HepG2 (cell line): ENCODE results near the gene MAP1LC3B. TPM values are rescaled to one million over a fixed set of nuclear protein-coding genes. Genes with fewer than 3 reads are reported as not detected.

Experiments
- ATAC-seq: fragments of 200-7000 bp; cut with Tn5 transposase; 3 replicates; pipeline ENCODE4 v1.9.1; 2020; ENCODE audit warnings: mild to moderate bottlenecking, moderate library complexity
- BruUV-seq: library from RNA; stranded (reverse); fragments of 400-500 nt; replicated peaks from 2 replicates; lab custom pipeline; 2021; lab: Mats Ljungman, UMichigan
- CTCF ChIA-PET: fragments of 300-600 bp; formaldehyde crosslinking; extraction: SDS; loops from one replicate; lab custom pipeline; 2021; ENCODE audit warnings: low total read pairs, inconsistent platforms, low intra/inter-chr PET ratio; lab: Yijun Ruan, JAX
- POLR2A ChIA-PET: fragments of 350-600 bp; sonication (Branson Sonifier 250); formaldehyde crosslinking; loops from one replicate; lab custom pipeline; 2020; ENCODE audit warnings: antibody characterized with exemption, inconsistent platforms; lab: Yijun Ruan, JAX
- DNase-seq: peaks from one replicate; pipeline ENCODE4 v3.0.0-alpha.2; 2015; ENCODE audit warnings: low spot score
- FAIRE-seq: peaks from 3 replicates; lab custom pipeline; 2011; peaks lifted over from hg19 to GRCh38; lab: Jason Lieb, UNC
- H2AFZ ChIP-seq: one replicate; pipeline ENCODE4 v1.6.1; 2011; ENCODE audit warnings: low read length, inconsistent platforms
- H3K27ac ChIP-seq: fragments of 300-600 bp; 3 replicates; pipeline ENCODE4 v1.8.0; 2011; ENCODE audit warnings: mixed run types, mild to moderate bottlenecking, mixed read lengths, low read length, inconsistent platforms; ENCODE audit not compliant: insufficient read depth; ENCODE audit errors: extremely low read length
- H3K27me3 ChIP-seq, 2 experiments: fragments of 200-600 bp in 1 of 2; 2 replicates in 1 of 2; 3 replicates in 1 of 2; pipeline versions ENCODE4 v1.6.0 to v1.8.0; 2011; ENCODE audit warnings: low read length in 2 of 2, mild to moderate bottlenecking in 2 of 2, moderate library complexity in 2 of 2, inconsistent platforms in 1 of 2; ENCODE audit not compliant: insufficient read depth in 2 of 2, control insufficient read depth in 1 of 2
- H3K36me3 ChIP-seq, 2 experiments: fragments of 200-600 bp in 1 of 2; replicated peaks in 1 of 2; 2 replicates in 1 of 2; 3 replicates in 1 of 2; pipeline versions ENCODE4 v1.5.1 to v1.8.0; 2011; ENCODE audit warnings: low read length in 2 of 2, inconsistent platforms in 1 of 2; ENCODE audit not compliant: insufficient read depth in 2 of 2, control insufficient read depth in 1 of 2
- H3K4me1 ChIP-seq: 2 replicates; pipeline ENCODE4 v1.5.1; 2012; ENCODE audit warnings: low read length, inconsistent platforms; ENCODE audit not compliant: insufficient read depth
- H3K4me2 ChIP-seq: 2 replicates; pipeline ENCODE4 v1.6.0; 2011; ENCODE audit warnings: low read depth, low read length, inconsistent platforms
- H3K4me3 ChIP-seq, 3 experiments: fragments of 200-600 bp in 1 of 3; sonication (generic), shearing (Covaris generic) in 1 of 3; replicated peaks in 1 of 3; 2 replicates each; pipeline ENCODE4 v1.5.1; 2011 to 2016; ENCODE audit warnings: low read length in 3 of 3, inconsistent platforms in 2 of 3, low read depth in 2 of 3, mild to moderate bottlenecking in 2 of 3, control low read depth in 1 of 3, mixed read lengths in 1 of 3; ENCODE audit not compliant: insufficient read depth in 1 of 3
- H3K79me2 ChIP-seq: one replicate; pipeline ENCODE4 v1.6.1; 2011; ENCODE audit warnings: low read length, inconsistent platforms; ENCODE audit not compliant: insufficient read depth
- H3K9ac ChIP-seq: 2 replicates; pipeline ENCODE4 v1.6.0; 2011; ENCODE audit warnings: mild to moderate bottlenecking, low read depth, low read length, inconsistent platforms; ENCODE audit not compliant: insufficient read depth
- H3K9me3 ChIP-seq: 2 replicates; pipeline ENCODE4 v1.5.1; 2012; ENCODE audit warnings: mild to moderate bottlenecking, low read length
- H4K20me1 ChIP-seq: 2 replicates; pipeline ENCODE4 v1.6.0; 2011; ENCODE audit warnings: inconsistent platforms, mild to moderate bottlenecking, low read length, moderate library complexity; ENCODE audit not compliant: insufficient read depth
- AGO2 ChIP-seq: fragments of 200-400 bp; formaldehyde crosslinking; optimal IDR thresholded peaks from 2 replicates; pipeline ENCODE3; 2017; ENCODE audit warnings: mild to moderate bottlenecking, low read depth, low read length, moderate library complexity
- BATF2 ChIP-seq: sonication (generic); formaldehyde crosslinking; IDR thresholded peaks from 2 replicates; pipeline ENCODE4 v1.8.0; 2022; ENCODE audit warnings: mild to moderate bottlenecking, missing genetic modification reagents, moderate library complexity
- DR1 ChIP-seq: sonication (generic); formaldehyde crosslinking; IDR thresholded peaks from 2 replicates; pipeline ENCODE4 v1.8.0; 2021; ENCODE audit warnings: mild to moderate bottlenecking, missing genetic modification reagents, inconsistent platforms
- DRAP1 ChIP-seq: IDR thresholded peaks from 2 replicates; pipeline ENCODE4 v1.6.1; 2016; ENCODE audit warnings: missing genetic modification reagents, missing compliant biosample characterization
- ELK4 ChIP-seq: sonication (generic); formaldehyde crosslinking; IDR thresholded peaks from 2 replicates; pipeline ENCODE4 v1.9.0; 2021; ENCODE audit warnings: missing genetic modification reagents, borderline replicate concordance
- HNF1B ChIP-seq: sonication (generic); formaldehyde crosslinking; IDR thresholded peaks from 2 replicates; pipeline ENCODE4 v1.5.1; 2020; ENCODE audit warnings: mild to moderate bottlenecking, moderate library complexity, missing genetic modification reagents
- IRF1 ChIP-seq: sonication (generic); formaldehyde crosslinking; IDR thresholded peaks from 2 replicates; pipeline ENCODE4 v1.4.0; 2020; ENCODE audit warnings: low read depth, mild to moderate bottlenecking, missing genetic modification reagents
- JDP2 ChIP-seq: sonication (generic); formaldehyde crosslinking; IDR thresholded peaks from 2 replicates; pipeline ENCODE4 v1.8.1; 2022; ENCODE audit warnings: missing genetic modification reagents, borderline replicate concordance
- KDM5B ChIP-seq: sonication (generic); formaldehyde crosslinking; IDR thresholded peaks from 2 replicates; pipeline ENCODE4 v1.4.0; 2020; ENCODE audit warnings: missing genetic modification reagents, mild to moderate bottlenecking, borderline replicate concordance
- MTF1 ChIP-seq: sonication (generic); formaldehyde crosslinking; IDR thresholded peaks from 2 replicates; pipeline ENCODE4 v1.5.0; 2020; ENCODE audit warnings: missing genetic modification reagents
- PHB2 ChIP-seq: fragments of 450-650 bp; IDR thresholded peaks from 2 replicates; pipeline ENCODE4 v1.6.1; 2018; ENCODE audit not compliant: partially characterized antibody
- SALL2 ChIP-seq: sonication (generic); formaldehyde crosslinking; IDR thresholded peaks from 2 replicates; pipeline ENCODE4 v1.8.1; 2023; ENCODE audit warnings: mild to moderate bottlenecking, missing genetic modification reagents, inconsistent platforms
- SIN3B ChIP-seq: fragments of 150-350 bp; IDR thresholded peaks from 2 replicates; pipeline ENCODE4 v1.6.1; 2014; ENCODE audit warnings: low read length
- SMAD9 ChIP-seq: sonication (generic); formaldehyde crosslinking; IDR thresholded peaks from 2 replicates; pipeline ENCODE4 v1.5.1; 2020; ENCODE audit warnings: mild to moderate bottlenecking, missing genetic modification reagents
- ZHX1 ChIP-seq: sonication (generic); formaldehyde crosslinking; IDR thresholded peaks from 2 replicates; pipeline ENCODE4 v1.8.1; 2022; ENCODE audit warnings: low read depth, mild to moderate bottlenecking, missing genetic modification reagents
- ZNF772 ChIP-seq: sonication (generic); formaldehyde crosslinking; IDR thresholded peaks from 2 replicates; pipeline ENCODE4 v1.5.0; 2020; ENCODE audit warnings: mild to moderate bottlenecking, missing genetic modification reagents
- WGBS: methylation state at CpG from one replicate; pipeline ENCODE4 v1.1.6; 2017; ENCODE audit warnings: low lambda C conversion rate; 5-methylcytosine and 5-hydroxymethylcytosine counted together
- in situ Hi-C: cut with HindIII; loops from 2 replicates; pipeline ENCODE4 v1.10.0; 2017; ENCODE audit warnings: low pct_unique_long_range_greater_than_20kb; ENCODE audit not compliant: extremely low pct_ligation_motif_present
- intact Hi-C: fragments of 100-400 bp; cut with micrococcal nuclease; formaldehyde crosslinking; loops from one replicate; pipeline ENCODE4 v1.10.0; 2022; ENCODE audit not compliant: unreplicated experiment
- polyA plus RNA-seq, 8 experiments: library from polyadenylated mRNA; depleted of rRNA in 3 of 8; stranded (reverse) in 7 of 8; unstranded in 1 of 8; fragments of >200 nt; fragmentation: Illumina TruSeq in 4 of 8; extraction: Trizol in 4 of 8; gene quantifications; 2 replicates each; pipeline versions ENCODE4 v1.2.1 to v1.2.3, GENCODE V29; 2011 to 2016; ENCODE audit warnings: low read depth in 4 of 8, missing spikeins in 1 of 8, mixed read lengths in 1 of 8; ENCODE audit not compliant: insufficient read depth in 1 of 8
- total RNA-seq, 5 experiments: library from RNA; depleted of rRNA; stranded (reverse); fragments of >200 nt; fragmentation: Illumina TruSeq; extraction: Trizol; gene quantifications; 2 replicates each; pipeline ENCODE4 v1.2.3, GENCODE V29; 2016; ENCODE audit warnings: low read depth in 1 of 5

Gene MAP1LC3B
- total and polyA plus RNA-seq, 2 of the 13 experiments (the other 11 are each of a cell fraction or from before 2014, with no cell fraction given) = 15.7 to 37.4 TPM

GRCh38 chr16:87424266-87424665 lies 32.1 kb downstream of the MAP1LC3B start (continued):
- TF ChIP-seq ELK4 (CRISPR knock-in tag) = no peak
- no peak for TF ChIP-seq SIN3B
- no peak for TF ChIP-seq DR1 (CRISPR knock-in tag)

GRCh38 chr16:87425941-87426340 lies 33.8 kb downstream of the MAP1LC3B start:
- no peak overlapping the region for H3K9ac ChIP-seq
- H3K4me3 ChIP-seq = no peak overlapping the region
- TF ChIP-seq HNF1B (CRISPR knock-in tag) (no peak), SALL2 (no peak), KDM5B (CRISPR knock-in tag) (no peak), BATF2 (CRISPR knock-in tag) (no peak), SMAD9 (no peak), ZNF772 (CRISPR knock-in tag) (no peak), DRAP1 (no peak), PHB2 (no peak), MTF1 (CRISPR knock-in tag) (no peak), JDP2 (CRISPR knock-in tag) (no peak), ZHX1 (CRISPR knock-in tag) (no peak), IRF1 (CRISPR knock-in tag) (no peak), AGO2 (no peak)
- peaks cover 3% of the 10 kb centered on the region for H4K20me1 ChIP-seq
- 94% methylated on average over 12 of the region's 12 CpGs for WGBS
- H3K27ac ChIP-seq = no peak overlapping the region
- H3K27me3 ChIP-seq = no peaks in the 10 kb centered on the region
- FAIRE-seq (no peak), DNase-seq (no peak), ATAC-seq (no peak)
- POLR2A ChIA-PET = no interaction called here
- H3K4me2 ChIP-seq = no peak overlapping the region
- no peaks in the 10 kb centered on the region for H3K4me1 ChIP-seq
- CTCF ChIA-PET = no interaction called here
- no peaks in the 10 kb centered on the region for H3K9me3 ChIP-seq
- intact Hi-C loops (no loop called here), in situ Hi-C loops (no loop called here)
- no peak overlapping the region for H2AFZ ChIP-seq
- BruUV-seq = no TSS peak
- peaks cover 32 to 83% of the 10 kb centered on the region in 2 experiments for H3K36me3 ChIP-seq
- H3K79me2 ChIP-seq = peaks cover 5% of the 10 kb centered on the region
